ENCODE data around the gene PRSS53.

The PRSS53 gene

DNA sequence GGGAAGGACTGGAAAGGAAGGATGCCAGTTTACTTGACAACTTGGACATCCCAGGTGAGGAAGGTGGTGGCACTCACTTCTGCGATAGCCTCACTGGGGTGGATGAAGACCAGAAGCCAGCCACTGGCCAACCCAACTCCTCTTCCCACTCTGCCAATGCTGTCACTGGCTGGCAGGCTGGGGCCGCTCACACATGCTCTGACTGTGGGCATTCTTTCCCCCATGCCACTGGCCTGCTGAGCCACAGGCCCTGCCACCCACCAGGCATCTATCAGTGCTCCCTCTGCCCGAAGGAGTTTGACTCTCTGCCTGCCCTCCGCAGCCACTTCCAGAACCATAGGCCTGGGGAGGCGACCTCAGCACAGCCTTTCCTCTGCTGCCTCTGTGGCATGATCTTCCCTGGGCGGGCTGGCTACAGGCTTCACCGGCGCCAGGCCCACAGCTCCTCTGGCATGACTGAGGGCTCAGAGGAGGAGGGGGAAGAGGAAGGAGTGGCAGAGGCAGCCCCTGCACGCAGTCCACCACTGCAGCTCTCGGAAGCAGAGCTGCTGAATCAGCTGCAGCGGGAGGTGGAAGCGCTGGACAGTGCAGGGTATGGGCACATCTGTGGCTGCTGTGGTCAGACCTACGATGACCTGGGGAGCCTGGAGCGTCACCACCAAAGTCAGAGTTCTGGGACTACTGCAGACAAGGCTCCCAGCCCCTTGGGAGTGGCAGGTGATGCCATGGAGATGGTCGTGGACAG, 10.0 kb downstream of the PRSS53 start:
- H3K4me3 Mint-ChIP-seq, result no peak overlapping the region
- H3K27me3 Mint-ChIP-seq, result no peaks in the 10 kb centered on the region
- no peak for ATAC-seq
- H3K27ac Mint-ChIP-seq, result no peak overlapping the region
- H3K4me1 Mint-ChIP-seq, result peaks cover 61% of the 10 kb centered on the region
- peaks cover 54% of the 10 kb centered on the region for H3K36me3 Mint-ChIP-seq
- no peaks in the 10 kb centered on the region for H3K9me3 Mint-ChIP-seq

DNA sequence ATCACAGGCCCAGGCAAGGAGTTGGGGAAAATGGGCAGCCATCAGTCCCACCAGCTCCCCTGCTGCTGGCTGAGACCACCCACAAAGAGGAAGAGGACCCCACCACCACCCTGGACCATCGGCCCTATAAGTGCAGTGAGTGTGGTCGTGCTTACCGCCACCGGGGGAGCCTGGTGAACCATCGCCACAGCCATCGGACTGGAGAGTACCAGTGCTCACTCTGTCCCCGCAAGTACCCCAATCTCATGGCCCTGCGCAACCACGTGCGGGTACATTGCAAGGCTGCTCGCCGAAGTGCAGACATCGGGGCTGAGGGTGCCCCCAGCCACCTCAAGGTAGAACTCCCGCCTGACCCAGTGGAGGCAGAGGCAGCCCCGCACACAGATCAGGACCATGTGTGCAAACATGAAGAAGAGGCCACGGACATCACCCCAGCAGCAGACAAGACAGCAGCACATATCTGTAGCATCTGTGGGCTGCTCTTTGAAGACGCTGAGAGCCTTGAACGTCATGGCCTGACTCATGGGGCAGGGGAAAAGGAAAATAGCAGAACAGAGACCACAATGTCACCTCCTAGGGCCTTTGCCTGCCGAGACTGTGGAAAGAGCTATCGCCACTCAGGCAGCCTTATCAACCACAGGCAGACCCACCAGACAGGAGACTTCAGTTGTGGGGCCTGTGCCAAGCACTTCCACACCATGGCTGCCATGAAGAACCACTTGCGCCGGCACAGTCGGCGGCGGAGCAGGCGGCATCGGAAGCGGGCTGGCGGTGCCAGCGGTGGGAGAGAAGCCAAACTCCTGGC, 10.9 kb downstream of the PRSS53 start:
- Mint-ChIP-seq H3K27ac (no peak overlapping the region), H3K9me3 (no peaks in the 10 kb centered on the region), H3K4me3 (no peak overlapping the region), H3K27me3 (no peaks in the 10 kb centered on the region), H3K4me1 (peaks cover 64% of the 10 kb centered on the region), H3K36me3 (peaks cover 47% of the 10 kb centered on the region)
- ATAC-seq, result no peak

DNA sequence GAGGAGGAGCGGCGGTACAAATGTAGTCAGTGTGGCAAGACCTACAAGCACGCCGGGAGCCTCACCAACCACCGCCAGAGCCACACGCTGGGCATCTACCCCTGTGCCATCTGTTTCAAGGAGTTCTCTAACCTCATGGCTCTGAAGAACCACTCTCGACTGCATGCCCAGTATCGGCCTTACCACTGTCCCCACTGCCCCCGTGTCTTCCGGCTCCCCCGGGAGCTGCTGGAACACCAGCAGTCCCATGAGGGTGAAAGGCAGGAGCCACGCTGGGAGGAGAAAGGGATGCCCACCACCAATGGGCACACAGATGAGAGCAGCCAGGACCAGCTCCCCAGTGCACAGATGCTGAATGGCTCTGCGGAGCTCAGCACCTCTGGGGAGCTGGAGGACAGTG, 11.7 kb downstream of the PRSS53 start:
- H3K36me3 Mint-ChIP-seq, result peaks cover 42% of the 10 kb centered on the region
- H3K4me3 Mint-ChIP-seq, result no peak overlapping the region
- no peak for ATAC-seq
- H3K9me3 Mint-ChIP-seq, result no peaks in the 10 kb centered on the region
- peaks cover 66% of the 10 kb centered on the region for H3K4me1 Mint-ChIP-seq
- no peak overlapping the region for H3K27ac Mint-ChIP-seq
- H3K27me3 Mint-ChIP-seq, result no peaks in the 10 kb centered on the region

DNA sequence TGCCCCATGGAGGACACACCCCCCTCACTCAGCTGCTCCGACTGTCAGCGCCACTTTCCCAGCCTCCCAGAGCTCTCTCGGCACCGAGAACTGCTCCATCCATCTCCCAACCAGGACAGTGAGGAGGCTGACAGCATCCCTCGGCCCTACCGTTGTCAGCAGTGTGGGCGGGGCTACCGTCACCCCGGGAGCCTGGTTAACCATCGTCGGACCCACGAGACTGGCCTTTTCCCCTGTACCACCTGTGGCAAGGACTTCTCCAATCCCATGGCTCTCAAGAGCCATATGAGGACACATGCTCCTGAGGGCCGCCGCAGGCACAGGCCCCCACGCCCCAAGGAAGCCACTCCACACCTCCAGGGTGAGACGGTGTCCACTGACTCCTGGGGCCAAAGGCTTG, 12.4 kb downstream of the PRSS53 start:
- Mint-ChIP-seq H3K27me3 (no peaks in the 10 kb centered on the region), H3K27ac (no peak overlapping the region), H3K36me3 (peaks cover 39% of the 10 kb centered on the region), H3K4me1 (peaks cover 65% of the 10 kb centered on the region), H3K4me3 (no peak overlapping the region), H3K9me3 (no peaks in the 10 kb centered on the region)
- no peak for ATAC-seq

DNA sequence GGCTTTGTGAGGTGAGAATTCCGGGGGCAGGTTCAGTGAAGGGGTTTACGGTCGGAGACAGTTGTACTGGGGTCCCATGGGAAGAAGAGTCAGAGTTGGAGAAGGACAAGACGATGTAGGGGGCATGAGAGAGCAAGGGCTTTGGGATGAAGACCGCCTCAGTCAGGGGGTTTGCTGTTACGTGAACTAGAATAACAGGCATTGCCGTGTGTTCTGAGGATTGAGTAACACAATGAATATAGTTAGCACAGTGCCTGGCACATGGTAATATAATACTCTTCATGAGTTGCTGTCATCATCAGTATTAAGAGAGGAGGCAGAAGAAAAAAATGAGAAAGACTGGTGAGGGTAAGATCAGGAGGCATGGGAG, 13.9 kb downstream of the PRSS53 start:
- H3K4me1 Mint-ChIP-seq, result peaks cover 53% of the 10 kb centered on the region
- no peaks in the 10 kb centered on the region for H3K9me3 Mint-ChIP-seq
- ATAC-seq, result no peak
- H3K27me3 Mint-ChIP-seq, result no peaks in the 10 kb centered on the region
- peak overlapping the region; percentile 90 for H3K27ac Mint-ChIP-seq
- peak overlapping the region; percentile 89 for H3K4me3 Mint-ChIP-seq
- H3K36me3 Mint-ChIP-seq, result peaks cover 33% of the 10 kb centered on the region

DNA sequence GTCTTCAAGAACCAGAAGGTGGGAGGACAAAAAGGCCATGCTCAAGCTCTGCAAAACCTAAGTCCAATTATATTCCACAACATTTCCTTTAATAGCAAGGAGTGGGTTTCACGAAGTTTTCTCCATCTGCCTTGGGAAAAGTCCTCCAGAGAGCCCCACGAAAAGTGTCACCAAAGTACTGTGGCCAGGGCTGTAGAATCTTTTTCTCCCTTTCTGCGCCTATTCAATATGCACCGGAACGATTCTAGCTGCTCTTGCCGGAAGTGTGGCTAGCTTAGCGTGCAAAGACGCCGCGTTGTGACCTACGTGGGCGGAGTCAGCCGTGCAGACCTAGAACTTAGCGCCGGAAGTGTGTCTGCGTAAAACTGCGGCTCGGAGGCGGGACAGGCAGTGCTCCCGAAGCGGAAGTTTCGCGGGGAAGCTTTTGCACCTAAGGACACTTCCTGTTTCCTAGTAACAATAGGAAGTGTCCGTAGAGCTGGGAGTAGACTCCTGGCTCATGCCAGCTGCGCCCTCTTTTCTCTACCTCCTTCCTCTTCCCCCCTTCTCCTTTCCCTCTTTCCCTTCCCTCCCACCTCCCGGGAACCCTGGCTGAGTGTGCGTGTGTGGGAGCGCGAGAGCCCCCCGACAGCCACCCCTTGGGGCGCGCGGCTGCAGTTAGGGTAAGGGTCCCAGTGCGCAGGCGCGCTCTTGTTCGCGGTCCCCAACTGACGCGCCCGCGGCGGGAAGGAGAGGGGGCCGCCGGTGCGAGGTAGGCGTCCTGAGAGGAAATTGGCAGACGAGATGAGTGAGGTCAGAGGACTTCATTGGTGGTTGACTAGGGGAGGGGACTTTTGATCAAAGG, 14.6 kb downstream of the PRSS53 start, which contains the start of the genes ZNF646 and ZNF668:
TSS of gene ZNF646 (plus strand) at position 453 of the 844 bp plus-strand sequence. CDS start 1,903 bp downstream, outside the sequence.
TSS of gene ZNF668 (minus strand) at position 271 of the 844 bp plus-strand sequence. CDS start 9,781 bp downstream, outside the sequence.
- H3K27ac Mint-ChIP-seq, result peak within 1 kb of the TSS; percentile 90
- H3K4me3 Mint-ChIP-seq, result peak within 1 kb of the TSS; percentile 89
- peak; percentile 92 for ATAC-seq
- H3K4me1 Mint-ChIP-seq, result peaks cover 51% of the 10 kb centered on the region
- no peaks in the 10 kb centered on the region for H3K9me3 Mint-ChIP-seq
- no peaks in the 10 kb centered on the region for H3K27me3 Mint-ChIP-seq
- peaks cover 33% of the 10 kb centered on the region for H3K36me3 Mint-ChIP-seq

DNA sequence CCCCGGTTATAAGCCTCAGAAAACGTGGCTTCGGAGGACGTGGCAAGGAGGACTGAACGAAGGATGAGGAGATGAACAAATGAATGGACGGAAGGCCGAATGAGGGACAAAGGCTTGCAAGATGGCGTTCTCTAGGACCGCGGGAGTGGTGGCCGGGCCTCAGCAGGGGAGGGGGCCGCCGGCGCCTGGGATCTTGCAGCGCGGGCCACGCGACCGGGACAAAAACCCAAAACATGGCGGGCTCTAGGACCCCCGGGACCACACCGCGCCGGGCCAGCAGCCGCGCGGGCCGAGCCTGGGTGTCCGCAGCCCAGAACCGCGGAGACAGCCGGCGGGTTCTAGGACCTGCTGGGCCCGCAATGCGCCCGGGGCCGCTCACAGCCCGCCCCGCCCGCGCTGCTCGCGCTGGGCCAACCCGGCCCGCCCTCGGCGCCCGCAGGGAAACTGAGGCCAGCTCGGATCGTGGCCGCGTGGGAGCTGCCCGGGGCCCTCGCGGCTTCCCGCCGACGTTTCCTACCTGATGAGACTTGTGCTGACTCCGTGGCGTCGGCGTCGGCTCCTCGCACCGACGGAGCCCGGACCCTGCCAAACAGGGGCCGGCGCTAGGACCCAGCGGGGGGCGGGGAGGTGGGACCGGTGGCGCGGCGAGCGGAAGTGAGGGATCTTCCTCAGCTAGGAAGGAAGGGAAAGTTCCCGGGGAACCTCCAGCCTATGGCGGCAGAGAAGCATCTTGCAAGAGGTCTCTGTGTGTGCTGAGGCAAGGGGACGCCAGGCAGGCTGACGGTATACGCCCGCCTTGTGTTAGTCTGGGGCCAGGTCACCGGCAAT, 15.4 kb downstream of the PRSS53 start:
- H3K4me1 Mint-ChIP-seq, result peaks cover 51% of the 10 kb centered on the region
- peak overlapping the region; percentile 89 for H3K4me3 Mint-ChIP-seq
- H3K9me3 Mint-ChIP-seq, result no peaks in the 10 kb centered on the region
- peaks cover 25% of the 10 kb centered on the region for H3K36me3 Mint-ChIP-seq
- peak overlapping the region; percentile 90 for H3K27ac Mint-ChIP-seq
- ATAC-seq, result peak; percentile 80
- no peaks in the 10 kb centered on the region for H3K27me3 Mint-ChIP-seq

DNA sequence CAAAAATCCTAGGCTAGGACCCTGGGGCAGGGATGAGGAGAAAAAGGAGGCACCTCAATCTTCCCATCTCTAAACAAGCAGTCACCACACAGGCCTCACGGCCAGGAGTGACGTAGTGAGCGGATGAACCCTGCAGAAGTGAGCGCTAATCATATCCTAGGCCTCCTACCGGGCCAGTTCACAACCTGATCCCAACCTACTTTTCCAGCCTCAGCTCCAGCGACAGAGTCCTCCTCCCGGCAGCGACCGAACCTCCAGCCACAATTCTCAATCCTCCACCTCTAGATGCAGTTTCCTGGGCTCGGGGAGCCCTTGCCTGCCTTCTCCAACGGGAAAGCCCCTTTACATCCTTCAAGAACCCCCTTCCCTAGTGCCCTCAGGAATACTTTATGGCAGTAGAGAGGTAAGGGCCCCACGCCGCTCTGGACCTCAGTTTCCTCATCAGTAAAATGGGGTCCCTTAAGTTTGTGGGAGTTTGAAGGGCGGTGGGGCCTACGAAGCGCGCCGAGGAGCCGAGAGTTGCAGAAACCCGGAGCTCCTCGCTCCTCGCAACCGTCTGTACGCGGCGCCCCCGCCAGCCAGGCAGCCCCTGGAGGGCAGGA, 16.1 kb downstream of the PRSS53 start:
- H3K27me3 Mint-ChIP-seq, result no peaks in the 10 kb centered on the region
- H3K4me3 Mint-ChIP-seq, result peak overlapping the region; percentile 89
- ATAC-seq, result peak; percentile 0
- peaks cover 18% of the 10 kb centered on the region for H3K36me3 Mint-ChIP-seq
- H3K9me3 Mint-ChIP-seq, result no peaks in the 10 kb centered on the region
- H3K27ac Mint-ChIP-seq, result peak overlapping the region; percentile 90
- peaks cover 49% of the 10 kb centered on the region for H3K4me1 Mint-ChIP-seq

DNA sequence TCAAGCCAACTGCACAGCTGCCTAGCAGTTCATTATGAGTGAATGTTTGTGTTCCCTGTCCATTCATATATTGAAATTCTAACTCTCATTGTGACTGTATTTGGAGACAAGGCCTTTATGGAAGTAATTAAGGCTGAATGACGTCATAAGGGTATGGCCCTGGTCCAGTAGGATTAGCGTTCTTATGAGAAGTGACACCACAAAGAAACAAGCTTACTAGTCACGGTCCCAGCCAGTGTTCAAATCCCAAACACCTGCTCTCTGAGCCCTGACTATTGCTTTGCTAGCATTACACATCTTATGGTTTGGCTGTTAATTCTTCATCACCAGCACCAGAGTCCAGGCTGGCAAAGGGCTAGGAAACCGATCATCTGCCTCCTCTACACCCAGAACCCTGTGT, 16.9 kb downstream of the PRSS53 start:
- Mint-ChIP-seq H3K27me3 (no peaks in the 10 kb centered on the region), H3K9me3 (no peaks in the 10 kb centered on the region), H3K4me3 (peak overlapping the region; percentile 89), H3K27ac (peak overlapping the region; percentile 90), H3K36me3 (peaks cover 15% of the 10 kb centered on the region), H3K4me1 (peaks cover 50% of the 10 kb centered on the region)
- no peak for ATAC-seq

DNA sequence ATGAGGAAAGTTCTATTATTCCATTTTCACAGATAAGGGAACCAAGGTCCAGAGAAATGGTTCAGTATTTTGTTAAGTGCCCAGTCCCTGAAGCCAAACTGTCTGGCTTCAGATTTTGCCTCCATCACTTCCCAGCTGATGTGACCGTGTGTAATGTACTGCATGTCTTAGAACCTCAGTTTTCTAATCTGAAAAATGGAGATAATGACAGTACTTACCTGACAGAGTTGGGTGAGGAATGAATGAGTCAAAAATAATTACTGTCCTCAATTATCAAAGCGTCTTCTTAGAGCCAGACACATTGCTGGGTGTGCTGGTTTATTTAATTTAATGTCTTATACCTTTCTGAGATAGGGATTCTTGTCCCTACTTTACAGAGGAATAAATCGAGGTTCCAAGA, 21.4 kb downstream of the PRSS53 start:
- Mint-ChIP-seq H3K9me3 (no peaks in the 10 kb centered on the region), H3K4me3 (no peak overlapping the region), H3K36me3 (peaks cover 21% of the 10 kb centered on the region), H3K4me1 (peaks cover 28% of the 10 kb centered on the region), H3K27ac (peak overlapping the region; percentile 71), H3K27me3 (no peaks in the 10 kb centered on the region)
- ATAC-seq, result no peak

DNA sequence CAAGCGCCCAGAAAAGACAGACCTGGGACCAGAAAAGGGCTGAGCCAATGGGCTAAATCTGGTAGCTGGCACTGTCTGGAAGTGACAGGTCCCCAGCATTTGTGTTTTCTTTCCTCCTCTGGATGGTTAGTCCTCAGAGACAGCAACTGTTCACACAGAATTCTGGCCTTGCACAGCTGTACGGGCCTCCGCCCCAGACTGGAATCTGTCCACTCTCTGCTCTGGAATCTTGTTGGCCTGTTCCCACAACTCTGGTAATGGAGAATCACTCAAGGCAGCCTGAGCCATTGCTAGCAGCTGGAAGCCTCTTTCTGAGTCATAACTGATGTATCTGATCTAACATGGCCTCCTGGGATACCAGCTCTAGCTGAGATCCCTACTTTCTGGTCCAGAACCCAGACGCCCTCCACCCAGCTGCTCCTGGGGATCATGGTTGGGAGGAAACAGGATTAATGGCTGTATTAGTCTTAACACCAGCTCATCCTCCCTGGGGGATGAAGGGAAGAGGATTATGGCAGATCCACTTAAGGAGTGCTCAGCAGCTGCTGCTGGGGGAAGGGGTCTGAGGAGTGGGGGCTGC, 23.8 kb downstream of the PRSS53 start:
- H3K27ac Mint-ChIP-seq, result peak overlapping the region; percentile 13
- H3K9me3 Mint-ChIP-seq, result no peaks in the 10 kb centered on the region
- no peak for ATAC-seq
- H3K36me3 Mint-ChIP-seq, result peaks cover 37% of the 10 kb centered on the region
- H3K4me1 Mint-ChIP-seq, result peaks cover 19% of the 10 kb centered on the region
- H3K4me3 Mint-ChIP-seq, result no peak overlapping the region
- H3K27me3 Mint-ChIP-seq, result no peaks in the 10 kb centered on the region

DNA sequence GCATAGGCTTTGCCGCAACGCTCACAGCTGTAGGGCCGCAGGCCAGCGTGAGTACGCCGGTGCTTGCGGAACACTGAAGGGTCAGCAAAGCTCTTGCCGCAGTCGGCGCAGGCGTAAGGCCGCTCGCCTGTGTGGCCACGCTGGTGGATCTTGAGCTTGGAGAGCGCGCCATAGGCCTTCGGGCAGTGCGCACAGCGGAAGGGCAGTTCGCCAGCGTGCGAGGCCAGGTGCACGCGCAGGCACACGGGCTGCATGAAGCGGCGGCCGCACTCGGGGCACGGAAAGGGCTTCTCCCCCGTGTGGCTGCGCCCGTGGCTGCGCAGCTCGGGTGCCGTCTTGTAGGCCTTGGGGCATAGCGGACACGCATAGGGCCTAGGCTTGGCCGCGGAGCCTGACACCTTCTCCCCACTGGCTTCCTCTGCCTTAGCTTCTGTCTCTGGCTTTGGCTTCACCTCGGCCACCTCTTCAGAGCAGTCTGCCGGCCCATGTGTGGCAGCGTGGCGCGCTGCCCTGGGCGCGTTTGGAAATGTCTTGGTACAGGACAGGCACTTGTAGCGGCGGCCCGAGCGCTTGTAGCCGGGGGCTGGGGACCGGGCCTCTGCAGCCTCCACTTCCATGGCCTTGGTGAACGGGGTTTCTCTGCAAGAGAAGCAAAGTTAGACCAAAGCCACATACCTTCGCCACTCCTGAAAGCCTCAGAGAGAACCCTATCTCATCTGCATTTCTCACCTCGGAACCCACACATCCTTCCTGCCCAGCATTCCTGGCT, 24.7 kb downstream of the PRSS53 start:
- H3K4me1 Mint-ChIP-seq, result peaks cover 13% of the 10 kb centered on the region
- ATAC-seq, result no peak
- no peaks in the 10 kb centered on the region for H3K27me3 Mint-ChIP-seq
- no peak overlapping the region for H3K4me3 Mint-ChIP-seq
- no peak overlapping the region for H3K27ac Mint-ChIP-seq
- no peaks in the 10 kb centered on the region for H3K9me3 Mint-ChIP-seq
- peaks cover 37% of the 10 kb centered on the region for H3K36me3 Mint-ChIP-seq

DNA sequence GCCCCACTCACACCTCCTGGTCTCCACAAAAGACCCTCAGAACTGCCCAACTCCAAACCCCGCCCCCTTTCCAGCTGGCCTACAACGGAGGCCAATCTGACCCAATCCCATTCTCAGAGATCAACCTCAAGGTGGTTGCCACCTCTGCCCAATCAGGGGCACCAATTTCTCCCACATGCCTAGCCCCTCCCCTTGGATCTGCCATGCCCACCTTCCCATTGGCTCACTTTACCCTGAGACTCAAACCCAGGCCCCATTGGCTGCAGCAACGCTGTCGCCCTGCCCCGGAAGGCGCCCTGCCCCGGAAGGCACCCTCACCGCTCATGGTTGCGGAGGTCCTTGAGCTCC, 25.3 kb downstream of the PRSS53 start:
- no peak overlapping the region for H3K27ac Mint-ChIP-seq
- H3K9me3 Mint-ChIP-seq, result no peaks in the 10 kb centered on the region
- no peaks in the 10 kb centered on the region for H3K27me3 Mint-ChIP-seq
- H3K4me1 Mint-ChIP-seq, result peaks cover 8% of the 10 kb centered on the region
- peaks cover 37% of the 10 kb centered on the region for H3K36me3 Mint-ChIP-seq
- ATAC-seq, result no peak
- H3K4me3 Mint-ChIP-seq, result no peak overlapping the region
